ENCODE results near the gene HMGA1.
"Not testable (repeated sequence)": the region's sequence is repeated elsewhere in the genome, so short reads cannot be mapped to it uniquely, and the experiment has no call there.

HMGA1 gene

GRCh38 chr6:34241351-34242215, 4.9 kb downstream of the HMGA1 start:
- DNase-seq = no peak

- DNase-seq = no peak
These were observed 5.8 kb downstream of the HMGA1 start for GRCh38 chr6:34242252-34243130.

DNA sequence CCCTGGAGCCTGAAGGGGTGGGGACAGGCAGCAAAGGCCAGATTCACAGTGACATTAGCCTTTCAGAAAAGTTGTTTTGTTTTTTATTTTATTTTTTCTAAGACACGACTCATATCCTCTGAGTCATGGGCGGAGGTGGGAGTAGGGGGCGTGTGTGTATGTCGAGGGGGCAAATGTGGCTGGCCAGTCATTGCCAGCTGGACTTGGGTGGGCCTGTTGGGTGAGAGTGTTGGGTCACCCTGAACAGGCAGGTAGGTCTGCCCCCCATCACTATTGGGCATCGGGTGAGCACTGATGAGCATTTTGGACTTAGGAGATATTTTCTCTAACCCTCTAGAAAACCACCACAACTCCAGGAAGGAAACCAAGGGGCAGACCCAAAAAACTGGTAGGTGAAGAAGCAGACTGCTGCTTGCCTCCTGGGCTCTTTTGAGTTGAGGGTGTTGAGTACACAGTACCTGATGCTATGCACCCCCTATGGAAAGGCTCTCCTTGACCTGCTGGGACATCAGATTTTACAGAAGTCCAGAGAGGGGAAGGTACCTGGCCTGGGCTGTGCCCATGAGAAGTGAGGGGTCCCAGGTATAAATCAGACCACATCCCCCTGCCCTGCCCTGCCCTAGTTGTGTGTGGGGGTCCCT, 6.6 kb downstream of the HMGA1 start:
- no peak for DNase-seq

DNA sequence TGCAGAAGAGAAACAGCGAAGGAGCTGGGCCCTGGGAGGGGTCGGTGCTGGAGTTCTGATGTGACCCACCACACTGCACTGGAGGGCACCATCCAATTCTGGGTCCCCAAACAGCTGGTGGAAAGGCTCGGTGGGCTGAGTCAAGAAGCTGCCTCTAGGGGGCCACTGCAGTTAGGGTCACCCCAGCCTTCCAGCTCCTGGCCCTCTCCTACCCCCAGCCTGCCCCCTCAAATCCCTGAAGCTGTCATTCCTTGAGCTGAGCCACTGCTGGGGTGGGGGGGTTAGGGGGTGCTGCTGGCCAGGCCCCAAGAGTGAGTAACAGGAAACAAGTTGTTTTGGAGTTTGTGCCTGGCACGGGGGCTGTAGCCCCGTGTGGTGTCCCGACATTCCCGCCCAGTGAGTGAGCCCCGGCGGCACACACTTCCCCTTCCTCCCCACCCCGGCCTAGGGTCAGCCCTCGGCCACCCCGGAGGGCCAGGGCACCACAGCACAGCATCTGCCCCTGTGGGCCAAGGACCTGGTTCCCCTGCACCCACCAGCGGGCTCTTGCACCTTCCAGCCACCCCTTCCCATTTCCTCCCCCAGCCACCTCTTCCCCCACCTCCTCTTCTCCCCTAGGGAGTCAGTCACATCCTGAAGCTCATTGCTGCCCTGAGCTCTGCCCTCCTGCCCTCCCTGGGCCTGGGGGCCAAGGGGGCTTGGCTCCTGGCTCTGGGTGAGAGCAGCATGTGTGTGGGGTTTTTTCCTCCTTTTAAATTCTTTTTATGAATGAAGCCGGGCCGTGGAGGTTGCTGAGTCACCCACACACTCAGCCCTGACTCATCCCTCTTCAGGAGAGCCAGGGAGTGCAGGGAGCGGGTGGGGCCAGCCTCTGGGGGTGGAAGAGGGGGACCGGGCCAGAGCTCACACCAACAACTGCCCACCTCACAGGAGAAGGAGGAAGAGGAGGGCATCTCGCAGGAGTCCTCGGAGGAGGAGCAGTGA, 7.5 kb downstream of the HMGA1 start:
- no peak for DNase-seq

DNA sequence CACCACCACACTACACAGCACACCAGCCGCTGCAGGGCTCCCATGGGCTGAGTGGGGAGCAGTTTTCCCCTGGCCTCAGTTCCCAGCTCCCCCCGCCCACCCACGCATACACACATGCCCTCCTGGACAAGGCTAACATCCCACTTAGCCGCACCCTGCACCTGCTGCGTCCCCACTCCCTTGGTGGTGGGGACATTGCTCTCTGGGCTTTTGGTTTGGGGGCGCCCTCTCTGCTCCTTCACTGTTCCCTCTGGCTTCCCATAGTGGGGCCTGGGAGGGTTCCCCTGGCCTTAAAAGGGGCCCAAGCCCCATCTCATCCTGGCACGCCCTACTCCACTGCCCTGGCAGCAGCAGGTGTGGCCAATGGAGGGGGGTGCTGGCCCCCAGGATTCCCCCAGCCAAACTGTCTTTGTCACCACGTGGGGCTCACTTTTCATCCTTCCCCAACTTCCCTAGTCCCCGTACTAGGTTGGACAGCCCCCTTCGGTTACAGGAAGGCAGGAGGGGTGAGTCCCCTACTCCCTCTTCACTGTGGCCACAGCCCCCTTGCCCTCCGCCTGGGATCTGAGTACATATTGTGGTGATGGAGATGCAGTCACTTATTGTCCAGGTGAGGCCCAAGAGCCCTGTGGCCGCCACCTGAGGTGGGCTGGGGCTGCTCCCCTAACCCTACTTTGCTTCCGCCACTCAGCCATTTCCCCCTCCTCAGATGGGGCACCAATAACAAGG, 8.5 kb downstream of the HMGA1 start:
- not testable (repeated sequence) for DNase-seq

DNA sequence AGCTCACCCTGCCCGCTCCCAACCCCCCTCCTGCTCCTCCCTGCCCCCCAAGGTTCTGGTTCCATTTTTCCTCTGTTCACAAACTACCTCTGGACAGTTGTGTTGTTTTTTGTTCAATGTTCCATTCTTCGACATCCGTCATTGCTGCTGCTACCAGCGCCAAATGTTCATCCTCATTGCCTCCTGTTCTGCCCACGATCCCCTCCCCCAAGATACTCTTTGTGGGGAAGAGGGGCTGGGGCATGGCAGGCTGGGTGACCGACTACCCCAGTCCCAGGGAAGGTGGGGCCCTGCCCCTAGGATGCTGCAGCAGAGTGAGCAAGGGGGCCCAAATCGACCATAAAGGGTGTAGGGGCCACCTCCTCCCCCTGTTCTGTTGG, 9.1 kb downstream of the HMGA1 start:
- not testable (repeated sequence) for DNase-seq

DNA sequence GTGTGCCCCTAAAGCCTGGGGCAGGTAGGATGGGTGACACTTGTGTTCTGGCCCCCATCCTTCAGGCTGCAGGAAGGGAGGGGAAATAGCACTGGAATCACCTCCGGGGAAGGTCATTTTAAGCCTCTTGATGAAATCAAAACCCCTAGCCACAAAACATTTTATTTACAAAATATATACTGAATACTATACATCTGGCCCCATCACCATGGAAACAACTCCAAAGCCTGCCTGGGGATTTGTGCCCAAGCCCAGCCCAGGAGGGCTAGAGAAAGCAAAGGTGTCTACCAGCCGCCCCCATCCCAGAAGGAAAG, 9.5 kb downstream of the HMGA1 start:
- no peak for DNase-seq

- no peak for DNase-seq
These were observed 10.1 kb downstream of the HMGA1 start for GRCh38 chr6:34246563-34247391.

GRCh38 chr6:34247481-34248197, 11.0 kb downstream of the HMGA1 start:
- no peak for DNase-seq

DNA sequence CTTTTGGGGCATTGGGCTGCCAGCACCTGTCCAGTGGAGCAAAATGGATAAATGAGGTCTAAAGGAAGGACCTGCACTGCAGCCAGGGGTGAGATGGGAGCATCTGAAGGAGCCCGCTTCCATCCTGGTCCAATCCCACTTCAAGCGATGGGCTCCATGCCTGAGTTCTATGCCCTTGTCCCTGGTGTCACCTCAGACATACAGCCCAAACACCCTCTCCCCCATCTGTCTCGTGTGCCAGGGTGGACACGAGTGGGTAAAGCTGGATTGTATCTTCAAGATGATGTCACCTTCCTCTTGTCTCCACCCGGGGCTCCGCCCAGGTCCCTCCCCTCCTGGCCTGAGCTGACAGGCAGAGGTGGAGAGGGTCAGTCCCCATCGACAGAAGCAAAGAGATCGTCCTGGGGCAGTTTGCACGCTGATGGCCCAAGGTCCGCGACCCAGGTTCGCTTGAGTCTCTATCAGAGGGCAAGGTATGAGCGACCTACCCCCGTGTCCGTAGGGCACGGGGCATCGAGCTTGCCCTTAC, 11.6 kb downstream of the HMGA1 start:
- no peak for DNase-seq

- DNase-seq = peak; percentile 70
These were observed 12.2 kb downstream of the HMGA1 start, which contains the start of gene SMIM29 for GRCh38 chr6:34248727-34249468. TSS of gene SMIM29 (minus strand) at chr6:34249006. CDS start at chr6:34247791, 1,215 bp downstream.

- no peak for DNase-seq
These were observed 13.0 kb downstream of the HMGA1 start for GRCh38 chr6:34249469-34250261.

DNA sequence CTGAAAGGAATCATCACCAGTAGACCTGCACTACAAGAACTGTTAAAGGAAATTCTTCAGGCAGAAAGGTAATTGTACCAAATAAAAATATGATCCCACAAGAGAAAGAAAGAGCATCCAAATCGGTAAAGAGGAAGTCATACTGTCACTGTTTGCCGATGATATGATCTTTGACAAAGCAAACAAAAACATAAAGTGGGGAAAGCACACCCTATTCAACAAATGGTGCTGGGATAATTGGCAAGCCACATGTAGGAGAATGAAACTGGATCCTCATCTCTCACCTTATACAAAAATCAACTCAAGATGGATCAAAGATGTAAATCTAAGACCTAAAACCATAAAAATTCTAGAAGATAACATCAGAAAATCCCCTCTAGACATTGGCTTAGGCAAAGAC, 15.7 kb downstream of the HMGA1 start:
- DNase-seq = not testable (repeated sequence)

GRCh38 chr6:34259529-34260069, 22.9 kb downstream of the HMGA1 start:
- DNase-seq = no peak

- no peak for DNase-seq
These were observed 24.0 kb downstream of the HMGA1 start for GRCh38 chr6:34260576-34261267.

DNA sequence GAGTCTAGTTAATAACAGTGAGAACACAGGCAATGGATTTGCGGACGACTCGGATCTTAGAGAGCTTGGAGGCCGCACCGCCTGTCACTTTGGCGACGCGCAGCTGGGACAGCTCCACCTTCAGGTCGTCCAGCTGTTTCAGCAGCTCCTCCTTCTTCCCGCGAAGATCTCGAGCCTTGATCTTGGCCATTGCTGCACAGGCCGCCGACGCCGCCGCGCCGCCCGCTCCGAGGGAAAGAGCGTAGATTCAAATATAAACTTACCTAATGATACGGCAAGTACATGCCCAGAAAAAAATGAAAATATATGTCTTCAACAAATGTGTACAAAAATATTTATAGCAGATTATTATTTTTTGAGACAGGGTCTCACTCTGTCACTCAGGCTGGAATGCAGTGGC, 26.8 kb downstream of the HMGA1 start:
- not testable (repeated sequence) for DNase-seq

GRCh38 chr6:34267746-34268145, 31.1 kb downstream of the HMGA1 start:
- DNase-seq = no peak
